ENCODE results near the gene SFXN3. TPM values are rescaled to one million over a fixed set of nuclear protein-coding genes. Genes with fewer than 3 reads are reported as not detected.
"Not testable (repeated sequence)": the region's sequence is repeated elsewhere in the genome, so short reads cannot be mapped to it uniquely, and the experiment has no call there.

The SFXN3 gene
- total and polyA plus RNA-seq, 2 of the 13 experiments (the other 11 are each of a cell fraction or from before 2014, with no cell fraction given), result 16.8 to 71.5 TPM

DNA sequence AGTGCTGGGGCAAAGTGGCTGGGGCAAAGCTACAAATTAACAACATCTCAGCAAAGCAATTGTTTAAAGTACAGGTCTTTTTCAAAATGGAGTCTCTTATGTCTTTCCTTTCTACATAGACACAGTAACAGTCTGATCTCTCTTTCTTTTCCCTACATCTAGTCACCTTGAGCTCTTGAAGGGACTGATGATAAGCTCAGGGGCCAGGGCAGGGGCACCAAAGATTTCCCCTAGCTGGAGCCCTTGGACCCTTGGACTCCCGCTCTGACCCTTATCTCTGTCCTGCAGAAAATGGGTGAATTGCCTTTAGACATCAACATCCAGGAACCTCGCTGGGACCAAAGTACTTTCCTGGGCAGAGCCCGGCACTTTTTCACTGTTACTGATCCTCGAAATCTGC is 3.4 kb downstream of the SFXN3 start (continued):
- TF ChIP-seq NR2F6 (IDR thresholded peaks at IDR 0.05) (peak; percentile 57), NR2F6 (CRISPR knock-in tag; IDR thresholded peaks at IDR 0.05) (peak; percentile 46; the same call in 1 of the 2 replicates), MED1 (CRISPR knock-in tag; IDR thresholded peaks at IDR 0.05) (peak; percentile 58; the same call in 1 of the 2 replicates), CREM (IDR thresholded peaks at IDR 0.05) (peak; percentile 49; the same call in 1 of the 2 replicates), PHF21A (CRISPR knock-in tag; IDR thresholded peaks at IDR 0.05) (peak; percentile 94), MYPOP (CRISPR knock-in tag; IDR thresholded peaks at IDR 0.05) (0 out of 2 replicates have a peak, but pooled peaks have one; percentile 32), FOXJ3 (CRISPR knock-in tag; IDR thresholded peaks at IDR 0.05; ENCODE audit: borderline replicate concordance) (peak; percentile 53; the same call in 1 of the 2 replicates), ELF3 (CRISPR knock-in tag; IDR thresholded peaks at IDR 0.05) (peak; percentile 49; the same call in 1 of the 2 replicates), FOXP4 (CRISPR knock-in tag; IDR thresholded peaks at IDR 0.05) (peak; percentile 29; the same call in 1 of the 2 replicates), SAP130 (CRISPR knock-in tag; IDR thresholded peaks at IDR 0.05; ENCODE audit: low read depth) (peak; percentile 41; the same call in 1 of the 2 replicates), TARDBP (CRISPR knock-in tag; IDR thresholded peaks at IDR 0.05) (peak; percentile 64), FOXO1 (CRISPR knock-in tag; IDR thresholded peaks at IDR 0.05) (peak; percentile 55; the same call in 1 of the 2 replicates), ESRRA (CRISPR knock-in tag; IDR thresholded peaks at IDR 0.05; ENCODE audit: low read depth) (peak; percentile 79; the same call in 1 of the 2 replicates), ASH2L (IDR thresholded peaks at IDR 0.05; ENCODE audit: insufficient read length, low read depth, low read length) (peak; percentile 32), MTA1 (CRISPR knock-in tag; IDR thresholded peaks at IDR 0.05; ENCODE audit: borderline replicate concordance) (peak; percentile 73; the same call in 1 of the 2 replicates), THAP11 (CRISPR knock-in tag; IDR thresholded peaks at IDR 0.05) (peak; percentile 40), NCOA2 (CRISPR knock-in tag; IDR thresholded peaks at IDR 0.05) (peak; percentile 53; the same call in 1 of the 2 replicates), NR2F2 (IDR thresholded peaks at IDR 0.05; ENCODE audit: borderline replicate concordance, low read depth) (peak; percentile 51; the same call in 1 of the 2 replicates), ZMYM2 (CRISPR knock-in tag; IDR thresholded peaks at IDR 0.05) (0 out of 2 replicates have a peak, but pooled peaks have one; percentile 52), KAT8 (CRISPR knock-in tag; IDR thresholded peaks at IDR 0.05) (peak; percentile 19; the same call in 1 of the 2 replicates), RXRA (CRISPR knock-in tag; IDR thresholded peaks at IDR 0.05) (0 out of 2 replicates have a peak, but pooled peaks have one; percentile 31)
- not testable (repeated sequence) for TF ChIP-seq CREM (CRISPR knock-in tag; IDR thresholded peaks at IDR 0.05)
- TF ChIP-seq, protein P1, sequence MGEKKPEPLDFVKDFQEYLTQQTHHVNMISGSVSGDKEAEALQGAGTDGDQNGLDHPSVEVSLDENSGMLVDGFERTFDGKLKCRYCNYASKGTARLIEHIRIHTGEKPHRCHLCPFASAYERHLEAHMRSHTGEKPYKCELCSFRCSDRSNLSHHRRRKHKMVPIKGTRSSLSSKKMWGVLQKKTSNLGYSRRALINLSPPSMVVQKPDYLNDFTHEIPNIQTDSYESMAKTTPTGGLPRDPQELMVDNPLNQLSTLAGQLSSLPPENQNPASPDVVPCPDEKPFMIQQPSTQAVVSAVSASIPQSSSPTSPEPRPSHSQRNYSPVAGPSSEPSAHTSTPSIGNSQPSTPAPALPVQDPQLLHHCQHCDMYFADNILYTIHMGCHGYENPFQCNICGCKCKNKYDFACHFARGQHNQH (CRISPR knock-in tag; IDR thresholded peaks at IDR 0.05), result 0 out of 2 replicates have a peak, but pooled peaks have one; percentile 45
- TF ChIP-seq, protein P2, sequence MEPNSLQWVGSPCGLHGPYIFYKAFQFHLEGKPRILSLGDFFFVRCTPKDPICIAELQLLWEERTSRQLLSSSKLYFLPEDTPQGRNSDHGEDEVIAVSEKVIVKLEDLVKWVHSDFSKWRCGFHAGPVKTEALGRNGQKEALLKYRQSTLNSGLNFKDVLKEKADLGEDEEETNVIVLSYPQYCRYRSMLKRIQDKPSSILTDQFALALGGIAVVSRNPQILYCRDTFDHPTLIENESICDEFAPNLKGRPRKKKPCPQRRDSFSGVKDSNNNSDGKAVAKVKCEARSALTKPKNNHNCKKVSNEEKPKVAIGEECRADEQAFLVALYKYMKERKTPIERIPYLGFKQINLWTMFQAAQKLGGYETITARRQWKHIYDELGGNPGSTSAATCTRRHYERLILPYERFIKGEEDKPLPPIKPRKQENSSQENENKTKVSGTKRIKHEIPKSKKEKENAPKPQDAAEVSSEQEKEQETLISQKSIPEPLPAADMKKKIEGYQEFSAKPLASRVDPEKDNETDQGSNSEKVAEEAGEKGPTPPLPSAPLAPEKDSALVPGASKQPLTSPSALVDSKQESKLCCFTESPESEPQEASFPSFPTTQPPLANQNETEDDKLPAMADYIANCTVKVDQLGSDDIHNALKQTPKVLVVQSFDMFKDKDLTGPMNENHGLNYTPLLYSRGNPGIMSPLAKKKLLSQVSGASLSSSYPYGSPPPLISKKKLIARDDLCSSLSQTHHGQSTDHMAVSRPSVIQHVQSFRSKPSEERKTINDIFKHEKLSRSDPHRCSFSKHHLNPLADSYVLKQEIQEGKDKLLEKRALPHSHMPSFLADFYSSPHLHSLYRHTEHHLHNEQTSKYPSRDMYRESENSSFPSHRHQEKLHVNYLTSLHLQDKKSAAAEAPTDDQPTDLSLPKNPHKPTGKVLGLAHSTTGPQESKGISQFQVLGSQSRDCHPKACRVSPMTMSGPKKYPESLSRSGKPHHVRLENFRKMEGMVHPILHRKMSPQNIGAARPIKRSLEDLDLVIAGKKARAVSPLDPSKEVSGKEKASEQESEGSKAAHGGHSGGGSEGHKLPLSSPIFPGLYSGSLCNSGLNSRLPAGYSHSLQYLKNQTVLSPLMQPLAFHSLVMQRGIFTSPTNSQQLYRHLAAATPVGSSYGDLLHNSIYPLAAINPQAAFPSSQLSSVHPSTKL (CRISPR knock-in tag; IDR thresholded peaks at IDR 0.05), result peak; percentile 59; the same call in 1 of the 2 replicates
